COR-L47 (cell line): Measurements from ENCODE around the gene DTNB.
A peak's percentile ranks its signal among the peaks of the same experiment; 100 is the strongest.

Source experiments
- DNase-seq: peaks from one replicate; lab custom pipeline; 2025; lab: John Stamatoyannopoulos, UW

DTNB gene

GRCh38 chr2:25497229-25497917, 176.0 kb downstream of the DTNB start:
- no peak for DNase-seq

GRCh38 chr2:25494616-25495015, 178.8 kb downstream of the DTNB start:
- DNase-seq: no peak

GRCh38 chr2:25493207-25493606, 180.2 kb downstream of the DTNB start:
- DNase-seq: no peak

- no peak for DNase-seq
Measured at GRCh38 chr2:25492726-25493125, 180.7 kb downstream of the DTNB start.

GRCh38 chr2:25491966-25492532, 181.3 kb downstream of the DTNB start:
- no peak for DNase-seq

GRCh38 chr2:25491003-25491696, 182.2 kb downstream of the DTNB start:
- no peak for DNase-seq

GRCh38 chr2:25490217-25490616, 183.2 kb downstream of the DTNB start:
- no peak for DNase-seq

GRCh38 chr2:25489631-25490030, 183.7 kb downstream of the DTNB start:
- DNase-seq: no peak

GRCh38 chr2:25483607-25484266, 189.6 kb downstream of the DTNB start:
- no peak for DNase-seq

- DNase-seq: no peak
Measured at GRCh38 chr2:25482341-25482740, 191.0 kb downstream of the DTNB start.

- no peak for DNase-seq
Measured at GRCh38 chr2:25481381-25482300, 191.7 kb downstream of the DTNB start.

GRCh38 chr2:25480561-25480960, 192.8 kb downstream of the DTNB start:
- DNase-seq: no peak

- no peak for DNase-seq
Measured at GRCh38 chr2:25479761-25480160, 193.6 kb downstream of the DTNB start.

- DNase-seq: no peak
Measured at GRCh38 chr2:25478736-25479135, 194.6 kb downstream of the DTNB start.

- peak; percentile 91 for DNase-seq
Measured at GRCh38 chr2:25473758-25474340, 199.5 kb downstream of the DTNB start.

GRCh38 chr2:25473131-25473530, 200.2 kb downstream of the DTNB start:
- no peak for DNase-seq

GRCh38 chr2:25470806-25471205, 202.6 kb downstream of the DTNB start:
- no peak for DNase-seq

- DNase-seq: no peak
Measured at GRCh38 chr2:25467743-25468142, 205.6 kb downstream of the DTNB start.

- no peak for DNase-seq
Measured at GRCh38 chr2:25462021-25462420, 211.4 kb downstream of the DTNB start.

GRCh38 chr2:25460261-25460905, 213.0 kb downstream of the DTNB start:
- DNase-seq: no peak
